Neutrophil (primary cell): ENCODE measurements around the gene USP43.
A peak's percentile ranks its signal among the peaks of the same experiment; 100 is the strongest.
"Not testable (repeated sequence)": the region's sequence is repeated elsewhere in the genome, so short reads cannot be mapped to it uniquely, and the experiment has no call there.

Source experiments
- H3K27ac ChIP-seq: fragments of 200-600 bp; sonication (generic); 2 replicates; pipeline ENCODE4 v1.5.1; 2016; ENCODE audit warnings: mild to moderate bottlenecking, moderate library complexity
- H3K27me3 ChIP-seq: fragments of 200-600 bp; sonication (generic); 2 replicates; pipeline ENCODE4 v1.6.0; 2016; ENCODE audit warnings: mild to moderate bottlenecking
- H3K36me3 ChIP-seq: fragments of 200-600 bp; sonication (generic); 2 replicates; pipeline ENCODE4 v1.5.1; 2017
- H3K4me1 ChIP-seq, 2 experiments: fragments of 200-600 bp in 1 of 2; sonication (generic) in 1 of 2; 1 replicate in 1 of 2; 2 replicates in 1 of 2; pipeline versions ENCODE4 v1.5.1 to v1.6.1; 2013 to 2016; ENCODE audit warnings: low read depth in 1 of 2, low read length in 1 of 2, mild to moderate bottlenecking in 1 of 2, moderate library complexity in 1 of 2; ENCODE audit not compliant: control insufficient read depth in 1 of 2, insufficient read depth in 1 of 2
- H3K4me3 ChIP-seq, 2 experiments: fragments of 200-600 bp in 1 of 2; sonication (generic) in 1 of 2; 1 replicate in 1 of 2; 2 replicates in 1 of 2; pipeline ENCODE4 v1.5.1; 2013 to 2016; ENCODE audit warnings: low read depth in 1 of 2, low read length in 1 of 2, mild to moderate bottlenecking in 1 of 2, moderate library complexity in 1 of 2
- H3K9me3 ChIP-seq: fragments of 200-600 bp; sonication (generic); 2 replicates; pipeline ENCODE4 v1.5.1; 2016
- CTCF ChIP-seq: fragments of 200-600 bp; sonication (generic); IDR thresholded peaks from 2 replicates; pipeline ENCODE4 v1.5.1; 2016; ENCODE audit warnings: antibody characterized with exemption

Gene USP43

DNA sequence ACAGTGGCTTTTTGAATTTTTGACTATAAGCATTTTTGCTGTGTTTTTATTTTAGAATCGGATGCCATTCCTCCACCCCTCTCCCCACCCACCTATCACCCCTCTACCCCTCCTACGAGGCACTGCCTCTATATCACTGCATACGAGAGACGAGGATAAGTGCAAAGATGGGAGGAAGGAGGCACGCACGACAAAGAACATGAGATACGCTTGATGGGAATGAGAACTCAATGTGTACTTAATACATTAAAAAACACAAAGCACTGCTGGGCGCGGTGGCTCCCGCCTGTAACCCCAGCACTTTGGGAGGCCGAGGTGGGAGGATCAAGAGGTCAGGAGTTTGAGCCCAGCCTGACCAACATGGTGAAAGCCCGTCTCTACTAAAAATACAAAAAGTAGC lies 8.8 kb upstream of the USP43 start:
- Histone ChIP-seq H3K4me1 (no peaks in the 10 kb centered on the region), H3K27me3 (peaks cover 17% of the 10 kb centered on the region), H3K27ac (no peak overlapping the region), H3K4me3 (no peak overlapping the region), H3K9me3 (no peaks in the 10 kb centered on the region), H3K36me3 (no peaks in the 10 kb centered on the region)
- no peak for TF ChIP-seq CTCF

- H3K4me3 ChIP-seq, H3K9me3 ChIP-seq, H3K27ac ChIP-seq, H3K4me1 ChIP-seq, H3K36me3 ChIP-seq: not testable (repeated sequence)
- peaks cover 51% of the 10 kb centered on the region for H3K27me3 ChIP-seq
Measured at GRCh38 chr17:9640388-9640787, 4.9 kb upstream of the USP43 start.

DNA sequence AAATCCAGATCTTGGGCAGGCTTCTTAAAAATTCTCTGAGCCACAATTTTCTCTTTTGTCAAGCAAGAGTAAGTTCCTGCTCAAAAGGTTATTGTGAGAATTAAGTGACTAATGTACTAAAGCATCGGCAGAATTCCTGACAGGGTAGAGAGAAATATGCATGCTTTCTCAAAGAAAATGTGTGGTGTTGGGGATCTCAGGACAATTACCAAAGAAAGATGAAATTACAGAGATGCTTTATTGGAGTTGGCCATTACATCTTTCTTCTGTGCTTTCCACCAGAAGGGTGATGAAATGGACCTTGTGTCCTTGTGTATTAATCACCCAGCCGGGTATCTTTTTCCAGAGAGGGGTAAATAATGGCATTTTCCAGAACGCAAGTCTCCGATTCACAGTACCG lies 1.7 kb upstream of the USP43 start:
- TF ChIP-seq CTCF = no peak
- no peak overlapping the region for H3K27ac ChIP-seq
- peaks cover 79% of the 10 kb centered on the region for H3K27me3 ChIP-seq
- no peak overlapping the region for H3K4me3 ChIP-seq
- H3K4me1 ChIP-seq = peaks cover 18% of the 10 kb centered on the region in 2 experiments
- no peaks in the 10 kb centered on the region for H3K36me3 ChIP-seq
- no peaks in the 10 kb centered on the region for H3K9me3 ChIP-seq

- no peak overlapping the region for H3K27ac ChIP-seq
- H3K27me3 ChIP-seq = peaks cover 96% of the 10 kb centered on the region
- H3K36me3 ChIP-seq = no peaks in the 10 kb centered on the region
- no peak for TF ChIP-seq CTCF
- H3K4me1 ChIP-seq = peaks cover 18% of the 10 kb centered on the region in 2 experiments
- no peaks in the 10 kb centered on the region for H3K9me3 ChIP-seq
- H3K4me3 ChIP-seq = peak overlapping the region; percentile 43 to 51
Measured at GRCh38 chr17:9645851-9646545, 681 bp downstream of the USP43 start.

DNA sequence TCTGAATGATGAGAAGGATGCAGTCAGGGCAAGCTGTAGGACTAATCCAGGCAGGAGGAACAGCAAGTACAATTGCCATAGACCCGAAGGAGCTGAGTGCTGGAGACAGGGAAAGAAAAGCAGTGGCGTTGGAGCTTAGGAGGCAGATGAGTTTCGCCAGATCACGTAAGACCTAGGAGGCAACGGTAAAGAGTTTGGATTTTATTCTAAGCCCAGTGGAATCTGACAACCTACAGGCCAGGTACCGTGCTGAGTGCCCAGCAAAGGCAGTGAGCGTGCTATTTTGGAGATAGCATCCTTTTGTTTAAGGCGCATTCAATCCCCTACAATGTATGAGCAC lies 1.2 kb downstream of the USP43 start:
- H3K36me3 ChIP-seq = no peaks in the 10 kb centered on the region
- H3K27ac ChIP-seq = no peak overlapping the region
- no peak for TF ChIP-seq CTCF
- H3K27me3 ChIP-seq = peaks cover 96% of the 10 kb centered on the region
- no peaks in the 10 kb centered on the region for H3K9me3 ChIP-seq
- H3K4me1 ChIP-seq = peaks cover 18% of the 10 kb centered on the region in 2 experiments
- no peak overlapping the region for H3K4me3 ChIP-seq

- Histone ChIP-seq H3K4me1 (peaks cover 18% of the 10 kb centered on the region in 2 experiments), H3K27ac (no peak overlapping the region), H3K9me3 (no peaks in the 10 kb centered on the region), H3K27me3 (peaks cover 92% of the 10 kb centered on the region), H3K4me3 (no peak overlapping the region), H3K36me3 (no peaks in the 10 kb centered on the region)
- no peak for TF ChIP-seq CTCF
Measured at GRCh38 chr17:9647014-9647413, 1.7 kb downstream of the USP43 start.
